Measurements from ENCODE around the gene JOSD1.
"Not testable (repeated sequence)": the region's sequence is repeated elsewhere in the genome, so short reads cannot be mapped to it uniquely, and the experiment has no call there.

Gene JOSD1

DNA sequence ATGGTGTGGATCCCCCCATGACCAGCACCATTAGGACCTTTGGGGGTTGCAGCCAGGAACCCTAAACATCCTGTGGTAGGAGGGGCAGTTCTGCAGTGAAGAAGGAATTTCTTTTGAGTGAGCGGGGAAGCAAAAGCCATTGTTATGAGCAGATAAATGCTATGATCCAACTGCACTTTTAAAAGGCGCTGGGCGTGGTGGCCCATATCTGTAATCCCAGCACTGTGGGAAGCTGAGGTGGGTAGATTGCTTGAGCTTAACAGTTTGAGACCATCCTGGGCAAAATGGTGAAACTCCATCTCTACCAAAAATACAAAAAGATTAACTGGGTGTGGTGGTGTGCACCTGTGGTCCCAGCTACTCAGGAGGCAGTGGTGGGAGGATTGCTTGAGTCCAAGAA is 24.9 kb downstream of the JOSD1 start:
- DNase-seq = no peak

DNA sequence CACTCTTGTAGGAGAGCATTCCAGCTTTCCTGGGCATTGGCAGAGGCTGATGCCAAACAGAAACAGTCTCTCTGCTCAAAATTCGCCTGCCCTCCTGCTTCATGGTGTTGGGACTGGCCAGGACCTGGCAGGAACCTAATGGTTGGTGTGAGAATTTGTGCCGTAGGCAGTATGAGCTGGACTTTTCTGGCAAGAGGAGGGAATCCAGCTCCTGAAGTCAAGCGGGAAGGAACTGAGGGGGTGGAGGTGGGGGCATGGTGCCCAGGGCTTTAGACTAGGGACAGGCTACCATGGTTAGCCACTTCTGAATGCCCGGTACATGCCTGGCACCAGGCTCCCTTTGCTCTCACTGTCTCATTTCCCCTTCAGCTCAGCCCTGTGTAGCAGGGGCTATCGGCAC is 25.9 kb downstream of the JOSD1 start:
- DNase-seq = no peak

DNA sequence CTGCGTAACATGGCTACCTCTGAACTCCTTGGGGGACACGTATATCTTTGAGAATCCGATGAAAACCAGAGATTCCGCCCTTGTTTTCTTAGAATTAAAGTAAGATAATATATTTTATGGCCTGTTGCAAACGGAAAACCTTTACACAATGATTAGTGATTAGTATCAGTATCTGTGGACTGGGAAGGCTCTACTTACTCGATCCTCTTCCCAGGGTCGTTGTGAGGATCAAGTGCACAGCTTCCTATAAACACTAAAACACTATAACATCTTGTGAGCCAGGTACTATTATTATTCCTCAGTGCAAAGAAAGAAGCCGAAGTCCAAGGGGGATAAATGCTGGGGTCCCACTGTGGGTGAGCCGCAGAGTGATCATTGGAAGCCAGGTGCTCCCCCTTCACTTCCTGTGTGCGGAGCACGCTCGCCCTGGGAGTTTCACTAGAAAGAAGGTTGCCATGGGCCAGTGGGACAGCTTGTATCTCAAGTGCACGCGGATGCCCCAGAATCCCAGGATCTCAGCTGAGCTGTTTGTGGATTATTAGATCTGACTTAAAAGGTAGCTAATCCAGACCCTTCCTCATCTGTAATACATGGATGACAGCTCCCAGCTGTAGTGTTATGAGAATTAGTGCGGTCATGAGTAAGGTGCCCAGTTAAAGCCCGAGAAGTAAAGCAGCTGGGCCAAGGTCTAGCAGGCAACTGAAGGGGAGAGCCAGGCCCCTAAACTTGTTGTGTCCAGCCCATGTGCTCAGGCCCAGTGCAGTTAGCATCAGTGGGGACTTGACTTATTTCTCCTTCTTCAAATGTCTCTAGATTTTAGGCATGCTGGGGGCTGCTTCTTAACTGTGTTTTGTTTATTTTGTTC is 43.5 kb downstream of the JOSD1 start:
- peak; percentile 5 for DNase-seq

DNA sequence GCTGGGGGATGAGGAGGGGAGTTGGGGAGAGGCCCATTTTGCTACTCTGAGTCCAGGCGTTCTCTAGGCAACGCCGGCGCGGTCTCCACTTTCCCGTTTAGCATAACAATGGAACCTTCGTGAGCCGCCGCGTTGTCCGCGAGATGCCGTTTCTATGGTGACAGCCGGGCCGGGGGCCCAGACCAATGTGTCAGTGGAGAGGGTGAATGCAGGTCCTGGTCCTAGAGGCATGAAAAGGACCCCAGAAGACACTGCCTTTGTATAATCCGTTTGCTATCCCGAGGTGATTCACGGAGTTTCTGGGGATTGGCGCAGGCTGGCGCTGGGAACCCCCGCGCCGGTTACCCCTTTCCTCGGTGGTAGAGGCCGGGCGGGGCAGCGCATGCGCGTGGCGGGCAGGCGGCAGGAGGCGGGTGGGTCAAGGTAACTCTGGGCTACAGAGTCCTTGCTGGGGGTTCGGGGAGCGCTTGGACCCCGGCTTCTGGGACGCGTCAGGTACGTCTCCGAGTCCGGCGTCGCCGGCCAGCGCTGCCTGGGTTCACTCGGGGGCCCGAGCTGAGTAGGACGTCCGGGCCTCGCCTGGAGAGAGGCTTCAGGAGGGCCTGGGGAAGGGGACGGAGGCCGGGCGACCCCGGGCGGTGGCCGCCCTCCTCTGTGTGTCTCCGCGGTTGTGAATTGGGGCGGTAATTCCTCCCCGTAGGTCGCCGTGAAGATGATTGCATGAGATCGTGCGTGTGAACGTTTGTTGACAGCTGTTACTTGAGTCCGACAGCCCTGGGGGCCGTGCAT is 44.3 kb downstream of the JOSD1 start, which contains the start of the genes CBY1 and FAM227A:
CBY1 (plus strand) TSS at position 383 of the 789 bp plus-strand sequence. CDS start 11,417 bp downstream, outside the sequence.
FAM227A (minus strand) TSS at position 137 of the 789 bp plus-strand sequence. CDS start 6,224 bp downstream, outside the sequence.
- peak; percentile 76 for DNase-seq

DNA sequence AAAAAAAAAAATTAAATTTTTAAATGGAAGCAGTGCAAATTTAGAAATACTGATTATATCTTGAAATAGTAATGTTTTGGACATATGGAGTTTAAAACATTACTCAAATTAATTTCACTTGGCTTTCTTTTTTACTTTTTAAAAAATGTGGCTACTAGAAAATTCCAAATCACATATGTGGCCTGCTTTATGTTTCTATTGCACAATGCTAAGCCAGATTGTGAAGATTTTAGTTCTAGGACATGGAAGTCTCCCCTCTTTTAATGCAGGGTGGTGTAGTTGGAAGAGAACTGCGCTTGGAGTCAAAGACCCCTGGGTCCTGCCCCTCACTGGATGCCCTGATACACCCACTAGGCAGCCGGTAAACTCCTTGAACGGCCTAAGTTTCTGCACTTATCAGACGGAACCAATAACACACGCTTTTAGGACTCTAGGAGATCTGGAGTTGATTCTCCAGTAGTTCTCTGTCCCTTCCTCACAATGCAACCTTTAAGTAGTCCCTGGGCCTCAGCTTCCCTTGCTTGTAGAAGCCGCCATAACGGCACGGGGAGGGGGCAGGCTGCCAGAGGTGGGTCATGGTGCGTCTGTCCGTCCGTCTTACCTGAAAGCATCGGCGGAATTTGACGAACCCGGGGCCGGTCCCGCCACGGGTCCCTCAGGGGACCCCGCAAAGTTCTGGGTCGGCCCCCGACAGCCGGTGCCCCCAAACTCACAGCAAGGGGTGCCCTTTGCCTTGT is 45.1 kb downstream of the JOSD1 start:
- no peak for DNase-seq

DNA sequence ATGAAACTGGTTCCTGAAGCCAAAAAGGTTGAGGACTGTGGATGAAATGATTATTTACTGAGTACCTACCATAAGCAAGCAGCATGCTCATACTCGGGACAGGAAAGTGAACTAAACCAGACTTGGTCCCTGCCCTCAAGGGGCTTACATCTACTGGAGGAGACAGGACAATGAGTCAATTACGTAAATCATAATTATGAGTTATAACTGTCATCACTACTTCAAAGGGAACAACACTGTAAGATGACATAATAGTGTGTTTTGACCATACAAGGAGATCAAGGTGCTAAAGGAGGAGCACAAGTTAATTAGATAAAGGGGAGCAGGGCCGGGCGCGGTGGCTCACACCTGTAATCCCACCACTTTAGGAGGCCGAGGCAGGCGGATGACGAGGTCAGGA is 47.0 kb downstream of the JOSD1 start:
- no peak for DNase-seq

DNA sequence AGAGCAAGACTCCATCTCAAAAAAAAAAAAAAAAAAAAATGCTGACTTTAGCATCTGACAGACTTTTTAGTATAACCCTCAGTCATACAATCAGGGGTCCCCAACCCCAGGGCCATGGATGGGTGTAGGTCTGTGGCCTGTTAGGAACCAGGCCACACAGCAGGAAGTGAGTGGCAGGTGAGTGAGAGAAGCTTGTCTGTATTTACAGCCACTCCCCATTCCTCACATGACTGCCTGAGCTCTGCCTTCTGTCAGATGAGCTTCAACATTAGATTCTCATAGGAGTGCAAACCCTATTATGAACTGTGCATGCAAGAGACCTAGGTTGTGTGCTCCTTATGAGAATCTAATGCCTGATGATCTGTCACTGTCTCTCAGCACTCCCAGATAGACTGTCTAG is 47.9 kb downstream of the JOSD1 start:
- no peak for DNase-seq

DNA sequence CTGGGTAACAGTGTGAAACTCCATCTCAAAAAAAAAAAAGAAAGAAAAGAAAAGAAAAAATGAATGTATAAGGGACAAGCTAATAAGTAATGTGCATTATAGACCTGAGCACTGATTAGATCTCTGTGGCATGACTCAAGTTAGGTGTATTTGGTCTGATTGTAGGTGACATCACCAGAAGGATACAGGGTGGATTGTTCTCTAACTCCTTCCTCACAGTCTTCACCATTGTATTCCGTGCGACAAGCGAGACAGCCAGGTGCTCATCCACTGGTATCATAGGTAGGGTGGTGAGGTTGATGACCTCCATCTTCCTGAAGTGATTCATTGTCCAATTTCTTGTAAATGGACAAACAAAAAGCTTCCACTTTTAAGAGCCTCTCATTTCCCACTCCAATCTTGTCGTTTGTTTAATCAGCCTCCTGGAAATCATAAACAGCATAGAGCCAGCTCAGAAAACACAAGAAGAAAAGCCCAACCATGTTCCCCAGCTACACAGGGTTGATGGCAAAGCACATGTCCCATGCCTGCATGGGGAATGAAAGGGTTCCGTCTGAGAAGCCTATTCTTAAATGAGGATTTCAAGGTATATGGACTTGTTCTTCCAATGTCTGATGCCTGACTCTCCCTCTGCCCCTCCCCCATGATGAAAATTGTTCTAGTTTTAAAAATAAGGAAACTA is 50.8 kb downstream of the JOSD1 start:
- peak; percentile 17 for DNase-seq

DNA sequence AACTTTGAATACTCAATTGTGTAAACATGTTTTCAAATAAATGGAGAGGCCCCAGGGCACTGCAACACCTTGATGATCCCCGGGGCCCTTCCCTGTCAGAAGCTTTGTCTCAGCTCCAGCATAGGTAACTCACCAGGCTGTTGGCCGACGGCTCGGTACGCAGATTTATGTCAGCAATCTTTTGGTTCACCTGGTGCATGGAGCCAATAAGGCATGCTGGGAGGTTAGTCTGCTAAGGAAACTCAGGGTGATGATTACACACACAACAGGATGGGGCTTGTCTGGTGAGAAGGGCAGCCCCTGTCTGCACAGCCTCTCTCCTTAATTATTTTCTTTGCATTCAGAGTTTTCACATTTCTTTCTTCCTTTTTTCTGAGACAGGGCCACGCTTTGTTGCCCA is 55.3 kb downstream of the JOSD1 start:
- DNase-seq = no peak

DNA sequence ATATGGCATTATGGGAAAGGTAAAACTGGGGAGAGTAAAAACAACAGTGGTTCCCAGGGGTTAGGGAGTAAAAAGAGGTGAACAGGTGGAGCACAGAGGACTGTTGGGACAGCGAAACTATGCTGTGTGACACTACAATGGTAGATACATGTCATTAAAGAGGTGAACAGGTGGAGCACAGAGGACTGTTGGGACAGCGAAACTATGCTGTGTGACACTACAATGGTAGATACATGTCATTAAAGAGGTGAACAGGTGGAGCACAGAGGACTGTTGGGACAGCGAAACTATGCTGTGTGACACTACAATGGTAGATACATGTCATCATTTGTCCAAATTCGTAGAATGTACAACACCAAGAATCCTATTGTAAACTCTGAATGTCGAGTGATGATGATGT is 56.5 kb downstream of the JOSD1 start:
- DNase-seq = not testable (repeated sequence)

DNA sequence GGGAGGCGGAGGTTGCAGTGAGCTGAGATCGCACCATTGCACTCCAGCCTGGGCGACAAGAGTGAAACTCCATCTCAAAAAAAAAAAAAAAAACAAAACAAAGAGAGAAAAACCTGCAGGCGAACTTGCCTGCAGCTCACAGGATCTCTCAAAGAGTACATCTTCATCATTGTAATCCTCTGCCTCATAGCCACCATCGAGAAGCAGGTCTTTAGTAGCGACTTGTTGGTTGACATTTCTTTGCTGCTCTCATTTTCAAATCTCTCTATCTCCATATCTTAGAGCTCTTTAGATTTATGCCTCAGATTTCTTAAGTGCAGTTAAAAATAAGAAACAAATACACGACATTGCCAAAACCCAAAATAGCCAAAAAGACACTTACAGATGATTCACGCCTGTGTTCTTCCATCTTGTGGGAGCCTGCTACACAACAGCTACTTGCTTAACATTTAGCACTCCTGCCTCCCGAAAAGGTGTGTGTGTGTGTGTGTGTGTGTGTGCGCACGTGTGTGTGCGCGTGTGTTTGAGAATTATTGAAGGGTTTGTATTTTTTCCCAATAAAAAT is 59.2 kb downstream of the JOSD1 start:
- DNase-seq = no peak

DNA sequence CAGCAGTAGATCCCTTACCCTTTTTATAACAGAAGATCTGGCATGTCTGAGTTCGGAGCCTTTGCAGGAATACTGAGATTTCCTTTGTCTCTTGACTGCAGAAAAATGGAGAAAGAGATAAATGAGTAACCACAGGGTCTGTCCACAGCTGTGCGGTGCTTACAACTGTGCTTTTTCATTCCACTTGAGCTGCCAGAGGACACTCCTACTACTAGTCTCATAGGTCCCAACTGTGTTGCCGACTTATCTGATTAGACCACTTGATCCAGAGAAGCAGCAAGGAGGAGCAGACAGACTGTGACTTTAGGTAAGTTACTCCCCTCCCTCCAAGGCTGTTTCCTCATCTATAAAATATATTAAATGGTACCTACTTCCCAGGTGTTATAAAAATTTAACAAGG is 62.0 kb downstream of the JOSD1 start:
- DNase-seq = no peak

DNA sequence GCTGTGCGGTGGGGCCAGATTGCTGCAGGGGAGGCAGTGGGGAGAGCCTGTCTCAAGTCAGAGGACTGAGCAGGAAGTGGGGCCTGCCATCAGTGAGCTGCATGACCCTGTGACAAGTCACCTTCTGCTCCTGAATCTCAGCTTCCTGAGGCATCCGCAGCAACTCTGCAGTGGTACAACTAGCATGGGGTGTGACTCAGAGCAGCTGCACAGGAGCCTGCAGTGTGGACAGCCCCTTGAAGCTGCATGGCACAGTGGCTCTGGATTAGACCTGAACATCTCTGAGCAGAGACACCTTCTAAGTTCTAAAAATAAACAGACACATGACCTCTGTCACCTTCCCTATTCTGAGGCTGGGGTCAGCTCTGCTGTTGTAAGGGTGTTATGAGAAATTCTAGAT is 62.5 kb downstream of the JOSD1 start:
- DNase-seq = no peak

All from NCI-H2029 treated with DMSO at 0.1 percent for 48 hours (cell line).